PC-9 (cell line): Measurements from ENCODE around the gene IL1R2. TPM values are rescaled to one million over a fixed set of nuclear protein-coding genes. Genes with fewer than 3 reads are reported as not detected.

Source experiments
- BruUV-seq: library from RNA; stranded (reverse); fragments of 400-500 nt; replicated peaks from 2 replicates; lab custom pipeline; 2021; lab: Mats Ljungman, UMichigan
- CTCF ChIA-PET: fragments of 300-600 bp; sonication (Branson Sonifier 250); formaldehyde crosslinking; loops from one replicate; lab custom pipeline; 2022; ENCODE audit warnings: antibody characterized with exemption; lab: Charles Lee
- POLR2A ChIA-PET: fragments of 300-600 bp; sonication (Branson Sonifier 250); formaldehyde crosslinking; loops from one replicate; lab custom pipeline; 2022; ENCODE audit warnings: antibody characterized with exemption; ENCODE audit not compliant: unreplicated experiment; lab: Charles Lee
- DNase-seq, 2 experiments: peaks; one replicate each; pipeline versions ENCODE4 v3.0.0 to v3.0.0-alpha.2; 2015 to 2022; ENCODE audit warnings: mixed read lengths in 1 of 2
- H2AFZ ChIP-seq: fragments of 200-600 bp; sonication (generic); 2 replicates; pipeline ENCODE4 v1.8.1; 2017; ENCODE audit warnings: antibody characterized with exemption
- H3F3A ChIP-seq: fragments of 200-600 bp; sonication (generic); 2 replicates; pipeline ENCODE4 v1.8.1; 2017; ENCODE audit warnings: antibody characterized with exemption, mild to moderate bottlenecking, low read depth; ENCODE audit not compliant: insufficient read depth
- H3K27ac ChIP-seq: fragments of 200-600 bp; sonication (generic); 2 replicates; pipeline ENCODE4 v1.6.1; 2016; ENCODE audit warnings: mixed run types
- H3K27me3 ChIP-seq: fragments of 200-600 bp; sonication (generic); 2 replicates; pipeline ENCODE4 v1.6.1; 2016; ENCODE audit warnings: low read depth, mixed run types; ENCODE audit not compliant: insufficient read depth
- H3K36me3 ChIP-seq: fragments of 200-600 bp; sonication (generic); 2 replicates; pipeline ENCODE4 v1.6.1; 2016; ENCODE audit warnings: low read depth, mixed run types
- H3K4me1 ChIP-seq: fragments of 200-600 bp; sonication (generic); replicated peaks from 2 replicates; pipeline ENCODE4 v1.6.1; 2016; ENCODE audit warnings: mixed run types; ENCODE audit not compliant: insufficient read depth
- H3K4me2 ChIP-seq: fragments of 200-600 bp; sonication (generic); 2 replicates; pipeline ENCODE4 v1.6.1; 2017; ENCODE audit warnings: mixed run types
- H3K4me3 ChIP-seq: fragments of 200-600 bp; sonication (generic); 2 replicates; pipeline ENCODE4 v1.6.1; 2016; ENCODE audit warnings: mixed run types
- H3K79me2 ChIP-seq: fragments of 200-600 bp; sonication (generic); 2 replicates; pipeline ENCODE4 v1.6.1; 2017; ENCODE audit warnings: low read depth, mixed run types
- H3K9me2 ChIP-seq: fragments of 200-600 bp; sonication (generic); 2 replicates; pipeline ENCODE4 v1.8.1; 2017; ENCODE audit warnings: mild to moderate bottlenecking; ENCODE audit not compliant: insufficient read depth
- H3K9me3 ChIP-seq: fragments of 200-600 bp; sonication (generic); 2 replicates; pipeline ENCODE4 v1.8.1; 2016; ENCODE audit warnings: low read depth; ENCODE audit not compliant: insufficient read depth
- H4K20me1 ChIP-seq: fragments of 200-600 bp; sonication (generic); 2 replicates; pipeline ENCODE4 v1.8.1; 2017; ENCODE audit not compliant: insufficient read depth
- EZH2 ChIP-seq: fragments of 200-600 bp; sonication (generic); IDR thresholded peaks from 2 replicates; pipeline ENCODE4 v1.8.0; 2017; ENCODE audit warnings: antibody characterized with exemption, low read depth
- intact Hi-C: fragments of 100-400 bp; cut with micrococcal nuclease; formaldehyde crosslinking; loops from one replicate; pipeline ENCODE4 v1.10.0; 2022; ENCODE audit not compliant: unreplicated experiment
- total RNA-seq: library from RNA; stranded (reverse); gene quantifications from 2 replicates; pipeline ENCODE4 v1.2.3, GENCODE V29; 2021
- TF ChIP-seq, protein P1 (sequence below): fragments of 200-600 bp; sonication (generic); conservative IDR thresholded peaks from 2 replicates; pipeline ENCODE4 v1.6.1; 2017; ENCODE audit warnings: mixed run types, antibody characterized with exemption, mild to moderate bottlenecking, moderate library complexity

IL1R2 gene
- total RNA-seq, 1 experiment from 2014 or later = 3.8 TPM

- CTCF ChIA-PET = interaction anchor here (0.7 kb wide), 1 partner anchor 98 kb away, joined by 3 read pairs; no protein-coding TSS in a partner anchor
Observed at GRCh38 chr2:101981504-101981903, 10.3 kb upstream of the IL1R2 start.

GRCh38 chr2:101982495-101983029, 9.2 kb upstream of the IL1R2 start:
- Histone ChIP-seq H3K4me3 (no peak overlapping the region), H3K36me3 (no peaks in the 10 kb centered on the region), H3K27ac (peak overlapping the region; percentile 93), H3F3A (peaks cover 51% of the 10 kb centered on the region), H3K79me2 (no peaks in the 10 kb centered on the region; the same call in 1 of the 2 replicates), H4K20me1 (no peaks in the 10 kb centered on the region), H2AFZ (peak overlapping the region; percentile 69; the same call in 1 of the 2 replicates), H3K4me1 (peaks cover 56% of the 10 kb centered on the region), H3K4me2 (peak overlapping the region; percentile 64), H3K27me3 (no peaks in the 10 kb centered on the region), H3K9me3 (no peaks in the 10 kb centered on the region), H3K9me2 (no peaks in the 10 kb centered on the region)
- POLR2A ChIA-PET = no interaction called here
- TF ChIP-seq, protein P1, sequence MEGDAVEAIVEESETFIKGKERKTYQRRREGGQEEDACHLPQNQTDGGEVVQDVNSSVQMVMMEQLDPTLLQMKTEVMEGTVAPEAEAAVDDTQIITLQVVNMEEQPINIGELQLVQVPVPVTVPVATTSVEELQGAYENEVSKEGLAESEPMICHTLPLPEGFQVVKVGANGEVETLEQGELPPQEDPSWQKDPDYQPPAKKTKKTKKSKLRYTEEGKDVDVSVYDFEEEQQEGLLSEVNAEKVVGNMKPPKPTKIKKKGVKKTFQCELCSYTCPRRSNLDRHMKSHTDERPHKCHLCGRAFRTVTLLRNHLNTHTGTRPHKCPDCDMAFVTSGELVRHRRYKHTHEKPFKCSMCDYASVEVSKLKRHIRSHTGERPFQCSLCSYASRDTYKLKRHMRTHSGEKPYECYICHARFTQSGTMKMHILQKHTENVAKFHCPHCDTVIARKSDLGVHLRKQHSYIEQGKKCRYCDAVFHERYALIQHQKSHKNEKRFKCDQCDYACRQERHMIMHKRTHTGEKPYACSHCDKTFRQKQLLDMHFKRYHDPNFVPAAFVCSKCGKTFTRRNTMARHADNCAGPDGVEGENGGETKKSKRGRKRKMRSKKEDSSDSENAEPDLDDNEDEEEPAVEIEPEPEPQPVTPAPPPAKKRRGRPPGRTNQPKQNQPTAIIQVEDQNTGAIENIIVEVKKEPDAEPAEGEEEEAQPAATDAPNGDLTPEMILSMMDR = no peak
- TF ChIP-seq EZH2 = no peak
- CTCF ChIA-PET = interaction anchor here (0.5 to 0.6 kb wide), 2 partner anchors 374 to 634 kb away, joined by 5 to 6 read pairs; no protein-coding TSS in a partner anchor
- no peak for DNase-seq
- intact Hi-C loops = loop anchor here (1.0 to 5.0 kb wide), 2 partner anchors 9 to 100 kb away; no protein-coding TSS in a partner anchor
- no TSS peak for BruUV-seq

More at GRCh38 chr2:101981504-101981903, 10.3 kb upstream of the IL1R2 start:
- Histone ChIP-seq H3K9me3 (no peaks in the 10 kb centered on the region), H3K4me2 (no peak overlapping the region), H3K4me1 (peaks cover 46% of the 10 kb centered on the region), H3K27me3 (no peaks in the 10 kb centered on the region), H3K27ac (no peak overlapping the region), H2AFZ (no peak overlapping the region), H3F3A (peaks cover 45% of the 10 kb centered on the region), H3K9me2 (no peaks in the 10 kb centered on the region), H4K20me1 (no peaks in the 10 kb centered on the region), H3K79me2 (no peaks in the 10 kb centered on the region; the same call in 1 of the 2 replicates), H3K4me3 (no peak overlapping the region), H3K36me3 (no peaks in the 10 kb centered on the region)
- intact Hi-C loops = loop anchor here (5.0 kb wide), 1 partner anchor 99 kb away; no protein-coding TSS in a partner anchor
- POLR2A ChIA-PET = no interaction called here
- no TSS peak for BruUV-seq
- no peak for DNase-seq
- no peak for TF ChIP-seq EZH2
- TF ChIP-seq, protein P1 = no peak

DNA sequence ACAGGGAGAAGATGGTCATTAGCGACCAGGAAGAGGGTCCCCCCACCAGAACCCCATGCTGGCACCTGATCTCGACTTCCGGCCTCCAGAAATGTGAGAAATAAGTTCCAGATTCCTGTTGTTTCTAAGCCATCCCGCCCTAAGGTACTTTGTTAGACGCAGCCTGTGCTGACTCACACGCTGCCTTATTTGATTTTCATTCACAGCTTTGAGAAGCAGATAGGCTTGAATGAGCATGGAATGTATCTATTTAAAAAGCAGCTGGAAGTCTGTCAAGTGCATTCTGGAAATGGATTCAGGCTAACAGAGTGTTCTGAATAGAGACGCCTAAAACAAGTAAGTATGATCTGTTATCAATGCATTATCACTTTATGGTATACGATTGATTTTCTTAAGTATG, 8.3 kb upstream of the IL1R2 start:
- CTCF ChIA-PET = no interaction called here
- intact Hi-C loops = loop anchor here (1.0 to 5.0 kb wide), 2 partner anchors 10 to 101 kb away; no protein-coding TSS in a partner anchor
- DNase-seq = peak; percentile 52 to 94

More for the DNA sequence above, 8.3 kb upstream of the IL1R2 start:
- Histone ChIP-seq H3K79me2 (no peaks in the 10 kb centered on the region; the same call in 1 of the 2 replicates), H2AFZ (peak overlapping the region; percentile 69), H3K4me2 (peak overlapping the region; percentile 64), H3F3A (peaks cover 51% of the 10 kb centered on the region), H3K4me3 (peak overlapping the region; percentile 6; the same call in 1 of the 2 replicates), H3K36me3 (no peaks in the 10 kb centered on the region), H3K27ac (peak overlapping the region; percentile 93), H3K9me3 (no peaks in the 10 kb centered on the region), H3K4me1 (peaks cover 60% of the 10 kb centered on the region), H4K20me1 (no peaks in the 10 kb centered on the region), H3K9me2 (no peaks in the 10 kb centered on the region), H3K27me3 (no peaks in the 10 kb centered on the region)
- TF ChIP-seq, protein P1 = no peak
- TF ChIP-seq EZH2 = no peak
- no TSS peak for BruUV-seq
- POLR2A ChIA-PET = no interaction called here
